K562 (cell line): Measurements from ENCODE around the gene PIF1. TPM values are rescaled to one million over a fixed set of nuclear protein-coding genes. Genes with fewer than 3 reads are reported as not detected.

Experiments
- CBX2 ChIP-seq: fragments of 200-600 bp; sonication (generic); IDR thresholded peaks from one replicate; pipeline ENCODE4 v1.6.1; 2012; ENCODE audit warnings: mild to moderate bottlenecking, low read length, inconsistent platforms; ENCODE audit not compliant: insufficient read depth, poor library complexity, severe bottlenecking
- CHD1 ChIP-seq: fragments of 200-600 bp; sonication (generic); IDR thresholded peaks from one replicate; pipeline ENCODE4 v1.6.1; 2012; ENCODE audit warnings: mild to moderate bottlenecking, moderate library complexity, low read length, inconsistent platforms
- ETV1 ChIP-seq: fragments of 450-650 bp; conservative IDR thresholded peaks from 2 replicates; pipeline ENCODE4 v1.6.1; 2016; ENCODE audit warnings: missing genetic modification characterization, control low read depth, low read depth, missing compliant biosample characterization
- GATAD2A ChIP-seq: fragments of 450-650 bp; IDR thresholded peaks from 2 replicates; pipeline ENCODE4 v1.6.1; 2017
- KLF1 ChIP-seq: fragments of 450-650 bp; IDR thresholded peaks from 2 replicates; pipeline ENCODE4 v1.6.1; 2016; ENCODE audit warnings: missing genetic modification characterization, missing compliant biosample characterization
- SMARCB1 ChIP-seq: IDR thresholded peaks from 2 replicates; pipeline ENCODE4 v1.6.1; 2011; ENCODE audit warnings: improper control_type of control experiment, low read depth; ENCODE audit not compliant: insufficient read length
- ZNF436 ChIP-seq: fragments of 250-450, 450-650 bp; sonication (Bioruptor Pico); formaldehyde crosslinking; IDR thresholded peaks from 2 replicates; pipeline ENCODE4 v1.7.0; 2020; ENCODE audit warnings: mild to moderate bottlenecking
- polyA plus RNA-seq, 8 experiments: library from polyadenylated mRNA; depleted of rRNA in 4 of 8; stranded (reverse) in 5 of 8; unstranded in 3 of 8; fragments of >200 nt; fragmentation: Nextera tagmentation in 2 of 8; fragmentation: Illumina TruSeq in 1 of 8; extraction: Ambion mirVana in 2 of 8; extraction: Trizol in 1 of 8; gene quantifications; 2 replicates each; pipeline versions ENCODE4 v1.2.1 to v1.2.3, GENCODE V29; 2011 to 2014; ENCODE audit warnings: inconsistent platforms in 1 of 8, missing spikeins in 1 of 8
- total RNA-seq, 7 experiments: library from RNA; depleted of rRNA in 6 of 7; stranded (reverse); fragments of >200 nt in 6 of 7; fragmentation: Illumina TruSeq in 2 of 7; extraction: Trizol in 2 of 7; gene quantifications; 2 replicates each; pipeline versions ENCODE4 v1.2.1 to v1.2.3, GENCODE V29; 2011 to 2021; ENCODE audit warnings: low replicate concordance in 1 of 7
- TF ChIP-seq, protein P1 (sequence below), 3 experiments: fragments of 200-800 bp in 1 of 3; sonication (Bioruptor generic) in 1 of 3; sonication (generic) in 1 of 3; formaldehyde crosslinking in 1 of 3; IDR thresholded peaks; 2 replicates each; pipeline versions ENCODE4 v1.6.1 to v1.8.0; 2016 to 2022; ENCODE audit warnings: mild to moderate bottlenecking in 2 of 3, missing compliant biosample characterization in 2 of 3, missing genetic modification characterization in 2 of 3, missing genetic modification reagents in 1 of 3
- TF ChIP-seq, protein P2 (sequence below): fragments of 450-650 bp; IDR thresholded peaks from 2 replicates; pipeline ENCODE4 v1.6.1; 2018; ENCODE audit not compliant: partially characterized antibody
- TF ChIP-seq, protein P3 (sequence below): fragments of 450-650 bp; conservative IDR thresholded peaks from 2 replicates; pipeline ENCODE4 v1.6.1; 2016; ENCODE audit warnings: missing genetic modification characterization, low read depth, mild to moderate bottlenecking, missing compliant biosample characterization, moderate library complexity

PIF1 gene
- total and polyA plus RNA-seq, 9 of the 15 experiments (the other 6 are each of a cell fraction or from before 2014, with no cell fraction given), result 1.1 to 37.9 (median 11.5) TPM

DNA sequence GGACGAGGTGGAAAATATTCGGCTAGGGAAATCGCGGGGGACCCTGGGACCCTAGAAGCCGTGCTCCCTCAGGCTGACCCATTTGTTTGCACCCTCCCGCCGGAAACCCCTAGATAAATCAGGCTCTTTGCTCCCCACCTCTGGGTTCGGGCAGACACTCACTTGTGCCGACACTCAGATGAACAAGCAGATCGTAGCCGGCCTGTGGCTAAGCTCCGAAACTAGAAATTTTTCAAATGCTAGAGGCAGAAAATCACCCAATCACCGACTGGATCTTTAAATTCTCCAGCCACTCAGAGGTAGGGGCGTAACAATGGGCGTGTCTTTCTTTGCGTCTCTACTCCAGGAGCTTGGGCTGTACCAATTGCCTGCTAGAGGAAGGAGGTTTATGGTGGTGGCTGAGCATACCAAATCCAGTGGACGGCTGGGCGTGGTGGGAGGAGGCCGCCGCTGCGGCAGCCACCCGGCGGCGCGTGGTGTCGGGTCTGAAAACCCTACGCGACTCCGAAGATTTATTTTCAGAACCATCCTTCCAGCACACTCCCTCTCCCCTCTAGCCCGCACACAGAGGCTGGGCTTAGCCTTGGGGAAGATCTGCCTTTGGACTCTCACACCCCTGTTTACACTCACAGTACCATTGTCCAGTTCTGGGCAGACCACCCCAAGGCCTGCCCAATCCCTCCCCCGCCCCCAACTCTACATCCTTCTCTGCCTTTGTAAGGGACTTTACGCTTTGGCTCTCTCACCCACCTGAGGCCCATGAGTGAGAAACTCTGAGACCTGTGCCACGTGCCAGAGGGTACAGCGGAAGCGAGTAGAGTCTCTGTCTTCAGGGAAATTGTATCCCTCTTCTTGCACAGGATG lies at the start of gene PIF1 (continued):
- TF ChIP-seq, protein P1, sequence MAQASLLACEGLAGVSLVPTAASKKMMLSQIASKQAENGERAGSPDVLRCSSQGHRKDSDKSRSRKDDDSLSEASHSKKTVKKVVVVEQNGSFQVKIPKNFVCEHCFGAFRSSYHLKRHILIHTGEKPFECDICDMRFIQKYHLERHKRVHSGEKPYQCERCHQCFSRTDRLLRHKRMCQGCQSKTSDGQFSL (CRISPR knock-in tag; IDR thresholded peaks at IDR 0.05), result no peak
- TF ChIP-seq, protein P1 (tag; IDR thresholded peaks at IDR 0.05), result no peak
- 0 out of 2 replicates have a peak, but pooled peaks have one; percentile 65 for TF ChIP-seq GATAD2A
- no peak for TF ChIP-seq ZNF436
- TF ChIP-seq, protein P2, sequence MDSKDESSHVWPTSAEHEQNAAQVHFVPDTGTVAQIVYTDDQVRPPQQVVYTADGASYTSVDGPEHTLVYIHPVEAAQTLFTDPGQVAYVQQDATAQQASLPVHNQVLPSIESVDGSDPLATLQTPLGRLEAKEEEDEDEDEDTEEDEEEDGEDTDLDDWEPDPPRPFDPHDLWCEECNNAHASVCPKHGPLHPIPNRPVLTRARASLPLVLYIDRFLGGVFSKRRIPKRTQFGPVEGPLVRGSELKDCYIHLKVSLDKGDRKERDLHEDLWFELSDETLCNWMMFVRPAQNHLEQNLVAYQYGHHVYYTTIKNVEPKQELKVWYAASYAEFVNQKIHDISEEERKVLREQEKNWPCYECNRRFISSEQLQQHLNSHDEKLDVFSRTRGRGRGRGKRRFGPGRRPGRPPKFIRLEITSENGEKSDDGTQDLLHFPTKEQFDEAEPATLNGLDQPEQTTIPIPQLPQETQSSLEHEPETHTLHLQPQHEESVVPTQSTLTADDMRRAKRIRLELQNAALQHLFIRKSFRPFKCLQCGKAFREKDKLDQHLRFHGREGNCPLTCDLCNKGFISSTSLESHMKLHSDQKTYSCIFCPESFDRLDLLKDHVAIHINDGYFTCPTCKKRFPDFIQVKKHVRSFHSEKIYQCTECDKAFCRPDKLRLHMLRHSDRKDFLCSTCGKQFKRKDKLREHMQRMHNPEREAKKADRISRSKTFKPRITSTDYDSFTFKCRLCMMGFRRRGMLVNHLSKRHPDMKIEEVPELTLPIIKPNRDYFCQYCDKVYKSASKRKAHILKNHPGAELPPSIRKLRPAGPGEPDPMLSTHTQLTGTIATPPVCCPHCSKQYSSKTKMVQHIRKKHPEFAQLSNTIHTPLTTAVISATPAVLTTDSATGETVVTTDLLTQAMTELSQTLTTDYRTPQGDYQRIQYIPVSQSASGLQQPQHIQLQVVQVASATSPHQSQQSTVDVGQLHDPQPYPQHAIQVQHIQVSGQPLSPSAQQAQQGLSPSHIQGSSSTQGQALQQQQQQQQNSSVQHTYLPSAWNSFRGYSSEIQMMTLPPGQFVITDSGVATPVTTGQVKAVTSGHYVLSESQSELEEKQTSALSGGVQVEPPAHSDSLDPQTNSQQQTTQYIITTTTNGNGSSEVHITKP, result peak; percentile 99
- TF ChIP-seq KLF1 (tag), result peak; percentile 77; the same call in 1 of the 2 replicates
- no peak for TF ChIP-seq ETV1 (tag)
- TF ChIP-seq, protein P3, sequence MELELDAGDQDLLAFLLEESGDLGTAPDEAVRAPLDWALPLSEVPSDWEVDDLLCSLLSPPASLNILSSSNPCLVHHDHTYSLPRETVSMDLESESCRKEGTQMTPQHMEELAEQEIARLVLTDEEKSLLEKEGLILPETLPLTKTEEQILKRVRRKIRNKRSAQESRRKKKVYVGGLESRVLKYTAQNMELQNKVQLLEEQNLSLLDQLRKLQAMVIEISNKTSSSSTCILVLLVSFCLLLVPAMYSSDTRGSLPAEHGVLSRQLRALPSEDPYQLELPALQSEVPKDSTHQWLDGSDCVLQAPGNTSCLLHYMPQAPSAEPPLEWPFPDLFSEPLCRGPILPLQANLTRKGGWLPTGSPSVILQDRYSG (tag), result no peak
- TF ChIP-seq SMARCB1, result no peak
- TF ChIP-seq CHD1, result no peak
- no peak for TF ChIP-seq CBX2
